Suprapubic skin (tissue), 4 donors: Measurements from ENCODE around the gene IL21. TPM values are rescaled to one million over a fixed set of nuclear protein-coding genes. Genes with fewer than 3 reads are reported as not detected.

Source experiments
- DNase-seq, 2 donors: peaks; one replicate each; pipeline ENCODE4 v3.0.0-alpha.2; 2019; ENCODE audit warnings: low spot score in 2 of 2
- H3K27ac ChIP-seq: fragments of 200-600 bp; sonication (generic); one replicate; pipeline ENCODE4 v1.5.1; 2019
- H3K27me3 ChIP-seq: fragments of 200-600 bp; sonication (generic); one replicate; pipeline ENCODE4 v1.5.1; 2019
- H3K36me3 ChIP-seq: fragments of 200-600 bp; sonication (generic); one replicate; pipeline ENCODE4 v1.5.1; 2019
- H3K4me1 ChIP-seq: fragments of 200-600 bp; sonication (generic); one replicate; pipeline ENCODE4 v1.5.1; 2019
- H3K4me3 ChIP-seq: fragments of 200-600 bp; sonication (generic); one replicate; pipeline ENCODE4 v1.5.1; 2019; ENCODE audit warnings: mild to moderate bottlenecking
- H3K9me3 ChIP-seq: fragments of 200-600 bp; sonication (generic); one replicate; pipeline ENCODE4 v1.5.1; 2019
- CTCF ChIP-seq, 2 donors: fragments of 200-600 bp in 1 of 2; fragments of 450-650 bp in 1 of 2; sonication (generic) in 1 of 2; IDR thresholded peaks; one replicate each; pipeline ENCODE4 v1.5.1; 2016 to 2019; ENCODE audit warnings: antibody characterized with exemption in 2 of 2, mild to moderate bottlenecking in 1 of 2, moderate library complexity in 1 of 2
- EP300 ChIP-seq: sonication (generic); formaldehyde crosslinking; IDR thresholded peaks from one replicate; pipeline ENCODE4 v1.6.1; 2017; ENCODE audit warnings: antibody characterized with exemption
- POLR2A ChIP-seq, 2 donors: fragments of 450-650 bp; IDR thresholded peaks; one replicate each; pipeline ENCODE4 v1.6.1; 2017; ENCODE audit warnings: antibody characterized with exemption in 2 of 2, mild to moderate bottlenecking in 2 of 2, moderate library complexity in 2 of 2
- POLR2AphosphoS5 ChIP-seq, 3 donors: sonication (generic); formaldehyde crosslinking; IDR thresholded peaks; one replicate each; pipeline ENCODE4 v1.6.1; 2017; ENCODE audit warnings: antibody characterized with exemption in 3 of 3
- WGBS: methylation state at CpG from one replicate; pipeline ENCODE4 v1.1.5; 2018; 5-methylcytosine and 5-hydroxymethylcytosine counted together
- total RNA-seq, 4 donors: library from RNA; depleted of rRNA; stranded (reverse); fragments of >200 nt; gene quantifications; one replicate each; pipeline ENCODE4 v1.1.0, GENCODE V29; 2016

Gene IL21
- total RNA-seq, 4 donors from 2014 or later, result not detected

GRCh38 chr4:122652379-122652778, 31.5 kb upstream of the IL21 start:
- TF ChIP-seq CTCF (IDR thresholded peaks at IDR 0.05), result no peak
- no peak for TF ChIP-seq POLR2A (IDR thresholded peaks at IDR 0.05)
- TF ChIP-seq EP300, result no peak
- TF ChIP-seq POLR2AphosphoS5 (IDR thresholded peaks at IDR 0.05), result no peak
- 82% methylated on average over 1 of the region's 3 CpGs for WGBS
- DNase-seq, result no peak

DNA sequence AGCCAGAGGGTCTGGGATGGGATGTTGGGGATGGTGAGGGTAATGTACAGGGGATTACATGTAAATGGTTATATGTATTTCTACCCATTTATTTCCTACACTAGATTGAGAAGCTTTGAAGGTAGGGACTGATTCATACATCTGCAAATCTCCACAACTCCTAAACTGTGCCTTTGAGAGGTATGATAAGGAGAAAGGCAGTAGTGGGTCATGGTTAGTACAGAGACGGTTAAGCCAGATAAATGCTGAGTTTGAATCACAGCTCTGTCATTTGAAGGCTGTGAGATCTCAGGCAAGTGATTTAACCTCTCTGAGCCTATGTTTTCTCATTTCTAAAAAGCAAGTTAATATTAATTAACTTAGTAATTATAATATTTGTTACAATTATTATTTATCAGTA, 29.3 kb upstream of the IL21 start:
- DNase-seq, result no peak
- H3K4me3 ChIP-seq, result no peak overlapping the region
- H3K27ac ChIP-seq, result no peak overlapping the region
- no peaks in the 10 kb centered on the region for H3K4me1 ChIP-seq
- no peaks in the 10 kb centered on the region for H3K9me3 ChIP-seq
- no peaks in the 10 kb centered on the region for H3K27me3 ChIP-seq
- no peak for TF ChIP-seq POLR2A (IDR thresholded peaks at IDR 0.05)
- TF ChIP-seq CTCF (IDR thresholded peaks at IDR 0.05), result no peak
- TF ChIP-seq EP300, result no peak
- no peaks in the 10 kb centered on the region for H3K36me3 ChIP-seq
- WGBS, result 85% methylated on average over 1 of the region's 1 CpG

More at GRCh38 chr4:122652379-122652778, 31.5 kb upstream of the IL21 start:
- H3K27me3 ChIP-seq, result no peaks in the 10 kb centered on the region
- no peaks in the 10 kb centered on the region for H3K9me3 ChIP-seq
- no peaks in the 10 kb centered on the region for H3K36me3 ChIP-seq
- H3K4me1 ChIP-seq, result no peaks in the 10 kb centered on the region
- H3K4me3 ChIP-seq, result no peak overlapping the region
- H3K27ac ChIP-seq, result no peak overlapping the region

DNA sequence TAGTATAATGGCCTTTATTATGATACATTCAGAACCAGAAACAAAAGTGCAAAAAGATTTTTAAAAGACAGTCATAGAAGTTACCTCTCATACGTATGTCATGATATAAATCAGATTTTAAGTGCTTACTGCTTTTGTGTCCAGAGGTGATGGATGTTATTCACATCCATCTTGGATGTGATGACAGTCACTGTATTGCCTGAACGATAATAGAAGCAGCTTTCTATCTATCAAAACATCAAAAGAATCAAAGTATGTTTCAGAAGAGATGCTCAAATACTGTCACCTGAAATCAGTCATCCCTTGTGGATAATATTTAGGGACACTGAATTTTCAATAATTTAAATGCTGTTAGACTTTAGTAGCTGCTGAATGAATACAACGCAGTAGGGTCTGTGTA, 26.8 kb upstream of the IL21 start:
- no peak for DNase-seq
- no peaks in the 10 kb centered on the region for H3K36me3 ChIP-seq
- H3K9me3 ChIP-seq, result no peaks in the 10 kb centered on the region
- WGBS, result 65% methylated on average over 3 of the region's 3 CpGs
- TF ChIP-seq CTCF (IDR thresholded peaks at IDR 0.05) (no peak), POLR2AphosphoS5 (IDR thresholded peaks at IDR 0.05) (no peak), EP300 (no peak), POLR2A (IDR thresholded peaks at IDR 0.05) (no peak)
- no peaks in the 10 kb centered on the region for H3K27me3 ChIP-seq
- no peaks in the 10 kb centered on the region for H3K4me1 ChIP-seq
- H3K4me3 ChIP-seq, result no peak overlapping the region
- H3K27ac ChIP-seq, result no peak overlapping the region

GRCh38 chr4:122643257-122643656, 22.4 kb upstream of the IL21 start:
- DNase-seq, result no peak
- H3K4me3 ChIP-seq, result no peak overlapping the region
- H3K27me3 ChIP-seq, result no peaks in the 10 kb centered on the region
- no peak for TF ChIP-seq CTCF (IDR thresholded peaks at IDR 0.05)
- TF ChIP-seq POLR2A (IDR thresholded peaks at IDR 0.05), result no peak
- TF ChIP-seq POLR2AphosphoS5 (IDR thresholded peaks at IDR 0.05), result no peak
- no peak for TF ChIP-seq EP300
- H3K27ac ChIP-seq, result no peak overlapping the region
- H3K4me1 ChIP-seq, result no peaks in the 10 kb centered on the region
- H3K9me3 ChIP-seq, result no peaks in the 10 kb centered on the region
- WGBS, result 92% methylated on average over 2 of the region's 2 CpGs
- no peaks in the 10 kb centered on the region for H3K36me3 ChIP-seq

- 70% methylated on average over 3 of the region's 3 CpGs for WGBS
- TF ChIP-seq POLR2A (IDR thresholded peaks at IDR 0.05), result no peak
- no peak for TF ChIP-seq EP300
- TF ChIP-seq POLR2AphosphoS5 (IDR thresholded peaks at IDR 0.05), result no peak
- no peak for TF ChIP-seq CTCF (IDR thresholded peaks at IDR 0.05)
These were observed 18.3 kb upstream of the IL21 start for GRCh38 chr4:122639181-122639580.

More at GRCh38 chr4:122639181-122639580, 18.3 kb upstream of the IL21 start:
- DNase-seq, result no peak
- no peaks in the 10 kb centered on the region for H3K4me1 ChIP-seq
- H3K36me3 ChIP-seq, result no peaks in the 10 kb centered on the region
- no peaks in the 10 kb centered on the region for H3K27me3 ChIP-seq
- no peak overlapping the region for H3K4me3 ChIP-seq
- H3K9me3 ChIP-seq, result no peaks in the 10 kb centered on the region
- H3K27ac ChIP-seq, result no peak overlapping the region
